ENCODE measurements around the gene BMS1. TPM values are rescaled to one million over a fixed set of nuclear protein-coding genes. Genes with fewer than 3 reads are reported as not detected.

Gene BMS1
- total and polyA plus RNA-seq, 8 donors: 1.8 to 33.9 (median 6.7) TPM

- intact Hi-C loops (cut with DNase I; ENCODE audit: low total_unique reads): no loop called here
- Histone ChIP-seq H3K27ac (peak overlapping the region in 2 of 5 donors; percentile 39 to 54), H3K9me3 (no peaks in the 10 kb centered on the region), H3K36me3 (no peaks in the 10 kb centered on the region), H3K4me1 (peaks cover 21 to 36% (median 34%) of the 10 kb centered on the region in 4 donors), H3K27me3 (peaks cover 0 to 73% (median 39%) of the 10 kb centered on the region in 3 donors), H3K4me3 (peak overlapping the region; percentile 41 to 71 (median 59))
- no peak for TF ChIP-seq POLR2A (IDR thresholded peaks at IDR 0.05)
- TF ChIP-seq CTCF (IDR thresholded peaks at IDR 0.05): no peak
- TF ChIP-seq EP300 (IDR thresholded peaks at IDR 0.05): no peak
- 3 to 10% (median 5%) methylated on average over 5 to 45 of the region's 45 CpGs for whole genome bisulfite sequencing, 5 donors
- peak in 1 of 2 donors; percentile 39 for DNase-seq
These were observed 27.6 kb upstream of the BMS1 start for GRCh38 chr10:42755028-42755451.

- Histone ChIP-seq H3K36me3 (no peaks in the 10 kb centered on the region), H3K9me3 (no peaks in the 10 kb centered on the region), H3K27me3 (peaks cover 0 to 73% (median 39%) of the 10 kb centered on the region in 3 donors), H3K27ac (no peak overlapping the region), H3K4me1 (peaks cover 21 to 36% (median 34%) of the 10 kb centered on the region in 4 donors), H3K4me3 (peak overlapping the region; percentile 41 to 71 (median 59))
- intact Hi-C loops (cut with DNase I; ENCODE audit: low total_unique reads): no loop called here
- no peak for DNase-seq
- TF ChIP-seq POLR2AphosphoS5 (IDR thresholded peaks at IDR 0.05): no peak
- no peak for TF ChIP-seq CTCF (IDR thresholded peaks at IDR 0.05)
- no peak for TF ChIP-seq EP300 (IDR thresholded peaks at IDR 0.05)
- no peak for TF ChIP-seq POLR2A (IDR thresholded peaks at IDR 0.05)
- 58 to 70% (median 63%) methylated on average over 9 to 10 of the region's 10 CpGs for WGBS, 5 donors
These were observed 27.0 kb upstream of the BMS1 start for GRCh38 chr10:42755556-42756093.

GRCh38 chr10:42767906-42768305, 14.7 kb upstream of the BMS1 start:
- H3K4me1 ChIP-seq: no peaks in the 10 kb centered on the region
- H3K36me3 ChIP-seq: no peaks in the 10 kb centered on the region
- peaks cover 0 to 21% (median 0%) of the 10 kb centered on the region in 3 donors for H3K27me3 ChIP-seq
- no peak overlapping the region for H3K27ac ChIP-seq
- no peak for TF ChIP-seq POLR2A (IDR thresholded peaks at IDR 0.05)
- no peak for TF ChIP-seq EP300 (IDR thresholded peaks at IDR 0.05)
- no peak for TF ChIP-seq CTCF (IDR thresholded peaks at IDR 0.05)
- no peak for TF ChIP-seq POLR2AphosphoS5 (IDR thresholded peaks at IDR 0.05)
- no peak for DNase-seq
- 80 to 90% (median 88%) methylated on average over 17 to 20 of the region's 20 CpGs for WGBS, 5 donors
- H3K9me3 ChIP-seq: peaks cover 0 to 21% (median 7%) of the 10 kb centered on the region in 4 donors
- H3K4me3 ChIP-seq: no peak overlapping the region
- intact Hi-C loops (cut with DNase I; ENCODE audit: low total_unique reads): no loop called here

GRCh38 chr10:42768581-42769152, 13.9 kb upstream of the BMS1 start:
- no peak for TF ChIP-seq CTCF (IDR thresholded peaks at IDR 0.05)
- no peak for TF ChIP-seq POLR2A (IDR thresholded peaks at IDR 0.05)
- no peak for TF ChIP-seq EP300 (IDR thresholded peaks at IDR 0.05)
- H3K9me3 ChIP-seq: peaks cover 0 to 21% (median 7%) of the 10 kb centered on the region in 4 donors
- H3K27ac ChIP-seq: no peak overlapping the region
- DNase-seq: no peak
- intact Hi-C loops (cut with DNase I; ENCODE audit: low total_unique reads): no loop called here
- H3K27me3 ChIP-seq: peaks cover 0 to 22% (median 0%) of the 10 kb centered on the region in 3 donors
- no peaks in the 10 kb centered on the region for H3K4me1 ChIP-seq
- 87 to 92% (median 91%) methylated on average over 16 to 18 of the region's 18 CpGs for WGBS, 5 donors
- H3K4me3 ChIP-seq: no peak overlapping the region
- no peaks in the 10 kb centered on the region for H3K36me3 ChIP-seq

All from stomach (tissue), 9 donors.